Progenitor cell of endocrine pancreas (in vitro differentiated cells): ENCODE measurements around the gene HIPK2. TPM values are rescaled to one million over a fixed set of nuclear protein-coding genes. Genes with fewer than 3 reads are reported as not detected.
A peak's percentile ranks its signal among the peaks of the same experiment; 100 is the strongest.

Source experiments
- DNase-seq: peaks from one replicate; pipeline ENCODE4 v3.0.0; 2021; ENCODE audit warnings: low spot score; ENCODE audit not compliant: unreplicated experiment
- H3K27ac Mint-ChIP-seq: 2 replicates; pipeline ENCODE4 v1.8.0; 2021; ENCODE audit warnings: mild to moderate bottlenecking, moderate library complexity, mixed read lengths
- H3K27me3 Mint-ChIP-seq: 2 replicates; pipeline ENCODE4 v1.8.0; 2021; ENCODE audit warnings: mixed read lengths
- H3K36me3 Mint-ChIP-seq: 2 replicates; pipeline ENCODE4 v1.8.0; 2022; ENCODE audit warnings: mixed read lengths; ENCODE audit not compliant: insufficient read depth
- H3K4me1 Mint-ChIP-seq: 2 replicates; pipeline ENCODE4 v1.8.0; 2021; ENCODE audit warnings: low read depth, mixed read lengths
- H3K4me3 Mint-ChIP-seq: 2 replicates; pipeline ENCODE4 v1.8.0; 2021; ENCODE audit warnings: low read depth, mild to moderate bottlenecking, moderate library complexity, mixed read lengths
- H3K9me3 Mint-ChIP-seq: 2 replicates; pipeline ENCODE4 v1.8.0; 2021; ENCODE audit warnings: low read depth, mixed read lengths
- total RNA-seq: library from RNA; stranded (reverse); gene quantifications from 2 replicates; pipeline ENCODE4 v1.2.1, GENCODE V29; 2021
- TF ChIP-seq, protein P1 (sequence below): fragments of 200-600 bp; sonication (generic); IDR thresholded peaks from one replicate; pipeline ENCODE4 v1.5.0; 2021; ENCODE audit warnings: antibody characterized with exemption, mild to moderate bottlenecking; ENCODE audit not compliant: unreplicated experiment

HIPK2 gene
- total RNA-seq, 1 donor from 2014 or later: 146 TPM

GRCh38 chr7:139737221-139738100 is 40.3 kb downstream of the HIPK2 start:
- peaks cover 36% of the 10 kb centered on the region for H3K4me1 Mint-ChIP-seq
- H3K27me3 Mint-ChIP-seq: no peaks in the 10 kb centered on the region
- H3K36me3 Mint-ChIP-seq: peaks cover 18% of the 10 kb centered on the region
- DNase-seq: no peak
- H3K27ac Mint-ChIP-seq: peak overlapping the region; percentile 12
- H3K4me3 Mint-ChIP-seq: no peak overlapping the region
- no peaks in the 10 kb centered on the region for H3K9me3 Mint-ChIP-seq
- TF ChIP-seq, protein P1, sequence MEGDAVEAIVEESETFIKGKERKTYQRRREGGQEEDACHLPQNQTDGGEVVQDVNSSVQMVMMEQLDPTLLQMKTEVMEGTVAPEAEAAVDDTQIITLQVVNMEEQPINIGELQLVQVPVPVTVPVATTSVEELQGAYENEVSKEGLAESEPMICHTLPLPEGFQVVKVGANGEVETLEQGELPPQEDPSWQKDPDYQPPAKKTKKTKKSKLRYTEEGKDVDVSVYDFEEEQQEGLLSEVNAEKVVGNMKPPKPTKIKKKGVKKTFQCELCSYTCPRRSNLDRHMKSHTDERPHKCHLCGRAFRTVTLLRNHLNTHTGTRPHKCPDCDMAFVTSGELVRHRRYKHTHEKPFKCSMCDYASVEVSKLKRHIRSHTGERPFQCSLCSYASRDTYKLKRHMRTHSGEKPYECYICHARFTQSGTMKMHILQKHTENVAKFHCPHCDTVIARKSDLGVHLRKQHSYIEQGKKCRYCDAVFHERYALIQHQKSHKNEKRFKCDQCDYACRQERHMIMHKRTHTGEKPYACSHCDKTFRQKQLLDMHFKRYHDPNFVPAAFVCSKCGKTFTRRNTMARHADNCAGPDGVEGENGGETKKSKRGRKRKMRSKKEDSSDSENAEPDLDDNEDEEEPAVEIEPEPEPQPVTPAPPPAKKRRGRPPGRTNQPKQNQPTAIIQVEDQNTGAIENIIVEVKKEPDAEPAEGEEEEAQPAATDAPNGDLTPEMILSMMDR: no peak

- Mint-ChIP-seq H3K4me3 (no peak overlapping the region), H3K9me3 (no peaks in the 10 kb centered on the region), H3K27me3 (no peaks in the 10 kb centered on the region), H3K4me1 (peaks cover 35% of the 10 kb centered on the region), H3K27ac (peak overlapping the region; percentile 63), H3K36me3 (peaks cover 18% of the 10 kb centered on the region)
- TF ChIP-seq, protein P1: no peak
- DNase-seq: no peak
Measured at GRCh38 chr7:139735912-139736595, 41.7 kb downstream of the HIPK2 start.

DNA sequence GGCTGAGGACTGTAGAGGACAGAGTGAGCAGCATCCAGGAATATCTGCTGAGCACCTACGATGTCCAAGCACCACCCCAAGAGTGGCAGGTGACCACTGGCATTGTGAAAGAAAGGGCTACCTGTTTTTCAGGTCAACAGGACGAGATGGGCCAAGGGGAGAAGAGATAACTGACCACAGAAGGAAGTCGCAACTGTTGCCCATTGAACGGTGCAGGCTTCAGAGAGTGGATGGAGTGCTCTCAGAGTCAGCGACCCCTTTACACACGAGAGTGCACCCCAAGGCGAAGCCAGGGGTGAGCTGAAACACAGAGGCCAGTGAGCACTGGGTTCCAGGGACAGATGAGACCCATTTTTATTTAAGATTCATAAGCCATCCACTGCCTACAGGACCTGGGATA is 42.3 kb downstream of the HIPK2 start:
- no peak overlapping the region for H3K4me3 Mint-ChIP-seq
- H3K9me3 Mint-ChIP-seq: no peaks in the 10 kb centered on the region
- peaks cover 18% of the 10 kb centered on the region for H3K36me3 Mint-ChIP-seq
- DNase-seq: no peak
- H3K4me1 Mint-ChIP-seq: peaks cover 33% of the 10 kb centered on the region
- TF ChIP-seq, protein P1: no peak
- H3K27me3 Mint-ChIP-seq: no peaks in the 10 kb centered on the region
- H3K27ac Mint-ChIP-seq: peak overlapping the region; percentile 62

GRCh38 chr7:139734395-139734794 is 43.4 kb downstream of the HIPK2 start:
- H3K4me3 Mint-ChIP-seq: no peak overlapping the region
- peaks cover 20% of the 10 kb centered on the region for H3K36me3 Mint-ChIP-seq
- no peaks in the 10 kb centered on the region for H3K27me3 Mint-ChIP-seq
- no peaks in the 10 kb centered on the region for H3K9me3 Mint-ChIP-seq
- H3K27ac Mint-ChIP-seq: no peak overlapping the region
- H3K4me1 Mint-ChIP-seq: peaks cover 29% of the 10 kb centered on the region
- DNase-seq: no peak
- TF ChIP-seq, protein P1: no peak

DNA sequence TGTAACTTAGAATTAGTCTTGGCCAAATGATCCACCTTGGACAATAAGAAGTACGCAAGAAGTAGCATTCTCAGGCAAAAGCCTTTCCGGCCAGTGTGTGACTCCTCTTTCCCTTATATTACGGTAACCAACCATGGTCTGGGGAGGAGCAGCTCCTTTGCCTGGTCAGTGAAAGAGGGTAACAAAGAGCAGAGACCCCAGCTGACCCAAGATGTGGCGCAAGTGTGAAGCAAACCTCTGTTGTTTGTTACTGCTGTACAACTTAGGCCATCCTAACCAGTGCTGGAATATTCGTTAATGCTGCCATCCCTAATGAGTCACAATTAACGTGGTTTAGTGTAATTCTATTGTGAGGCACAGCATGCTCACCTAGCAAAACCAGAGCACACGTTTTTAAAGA is 44.0 kb downstream of the HIPK2 start:
- Mint-ChIP-seq H3K9me3 (no peaks in the 10 kb centered on the region), H3K4me1 (peaks cover 27% of the 10 kb centered on the region), H3K27me3 (no peaks in the 10 kb centered on the region), H3K4me3 (no peak overlapping the region), H3K36me3 (peaks cover 25% of the 10 kb centered on the region), H3K27ac (no peak overlapping the region)
- TF ChIP-seq, protein P1: no peak
- no peak for DNase-seq
